A673 (cell line): ENCODE measurements around the gene RNF34. TPM values are rescaled to one million over a fixed set of nuclear protein-coding genes. Genes with fewer than 3 reads are reported as not detected.

Experiments
- BruUV-seq: library from RNA; stranded (reverse); fragments of 400-500 nt; replicated peaks from 2 replicates; lab custom pipeline; 2021; lab: Mats Ljungman, UMichigan
- CTCF ChIA-PET: fragments of 300-600 bp; sonication (Branson Sonifier 250); formaldehyde crosslinking; loops from one replicate; lab custom pipeline; 2022; ENCODE audit warnings: antibody characterized with exemption; lab: Charles Lee
- POLR2A ChIA-PET: fragments of 300-600 bp; sonication (Branson Sonifier 250); formaldehyde crosslinking; loops from one replicate; lab custom pipeline; 2022; ENCODE audit warnings: antibody characterized with exemption; ENCODE audit not compliant: low non-redundant PET; lab: Charles Lee
- DNase-seq: peaks from one replicate; pipeline ENCODE4 v3.0.0-alpha.2; 2015; ENCODE audit warnings: low spot score
- H3K27ac ChIP-seq: fragments of 200-600 bp; sonication (generic); 2 replicates; pipeline ENCODE4 v1.5.1; 2016; ENCODE audit warnings: mixed run types, low read depth, mild to moderate bottlenecking, mixed read lengths, antibody characterized with exemption, low read length; ENCODE audit not compliant: poor library complexity, severe bottlenecking
- H3K27me3 ChIP-seq: fragments of 200-600 bp; sonication (generic); replicated peaks from 2 replicates; pipeline ENCODE4 v1.6.1; 2017; ENCODE audit warnings: mixed run types, low read depth, mild to moderate bottlenecking, mixed read lengths, antibody characterized with exemption, low read length; ENCODE audit not compliant: insufficient read depth, poor library complexity
- H3K36me3 ChIP-seq: fragments of 200-600 bp; sonication (generic); 2 replicates; pipeline ENCODE4 v1.6.1; 2016; ENCODE audit warnings: mixed run types, mild to moderate bottlenecking, mixed read lengths, antibody characterized with exemption, low read length; ENCODE audit not compliant: insufficient read depth, poor library complexity, severe bottlenecking
- H3K4me1 ChIP-seq: fragments of 200-600 bp; sonication (generic); 2 replicates; pipeline ENCODE4 v1.6.1; 2017; ENCODE audit warnings: mixed run types, mild to moderate bottlenecking, mixed read lengths, antibody characterized with exemption, low read length; ENCODE audit not compliant: insufficient read depth, poor library complexity, severe bottlenecking
- H3K4me3 ChIP-seq: fragments of 200-600 bp; sonication (generic); 2 replicates; pipeline ENCODE4 v1.5.1; 2016; ENCODE audit warnings: low read depth, mixed run types, mild to moderate bottlenecking, mixed read lengths, low read length; ENCODE audit not compliant: poor library complexity, severe bottlenecking
- H3K9me3 ChIP-seq: fragments of 200-600 bp; sonication (generic); 2 replicates; pipeline ENCODE4 v1.6.1; 2016; ENCODE audit warnings: mixed run types, low read depth, mild to moderate bottlenecking, mixed read lengths, antibody characterized with exemption, low read length; ENCODE audit not compliant: poor library complexity, severe bottlenecking
- EZH2 ChIP-seq: fragments of 200-600 bp; sonication (generic); IDR thresholded peaks from 2 replicates; pipeline ENCODE4 v1.6.1; 2017; ENCODE audit warnings: borderline replicate concordance, low read depth, mild to moderate bottlenecking, mixed read lengths, antibody characterized with exemption, low read length; ENCODE audit not compliant: poor library complexity, severe bottlenecking
- intact Hi-C: fragments of 100-400 bp; cut with micrococcal nuclease; formaldehyde crosslinking; loops from one replicate; pipeline ENCODE4 v1.10.0; 2022; ENCODE audit not compliant: unreplicated experiment
- total RNA-seq: library from RNA; stranded (reverse); gene quantifications from 2 replicates; pipeline ENCODE4 v1.2.3, GENCODE V29; 2021
- TF ChIP-seq, protein P1 (sequence below): fragments of 300-800, 200-600 bp; sonication (generic); conservative IDR thresholded peaks from 2 replicates; pipeline ENCODE4 v1.5.1; 2017; ENCODE audit warnings: low read depth, mild to moderate bottlenecking, antibody characterized with exemption, low read length, moderate library complexity, mixed read lengths

RNF34 gene
- total RNA-seq, 1 experiment from 2014 or later = 54.6 TPM

DNA sequence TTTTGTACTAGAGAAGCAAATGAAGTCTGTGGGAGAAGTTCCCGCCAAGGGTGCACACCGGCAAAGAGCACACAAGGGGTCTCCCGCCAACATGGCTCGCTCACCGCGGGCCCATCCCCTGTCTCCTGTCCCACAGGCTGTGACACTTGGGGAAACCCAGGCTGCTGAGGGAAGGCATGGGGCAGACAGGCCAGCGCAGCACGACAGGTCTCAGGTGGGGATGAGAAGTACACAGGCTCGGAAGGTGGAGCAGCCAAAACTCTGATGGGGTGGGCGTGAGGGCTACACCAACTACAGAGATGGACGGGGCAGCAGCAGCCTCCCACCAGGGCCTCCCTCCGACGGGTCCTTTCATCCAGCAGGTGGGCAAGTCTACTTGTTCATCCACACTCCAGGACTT, 64.4 kb downstream of the RNF34 start:
- Histone ChIP-seq H3K4me3 (no peak overlapping the region), H3K36me3 (no peaks in the 10 kb centered on the region), H3K27ac (no peak overlapping the region), H3K4me1 (peaks cover 14% of the 10 kb centered on the region), H3K27me3 (no peaks in the 10 kb centered on the region), H3K9me3 (no peaks in the 10 kb centered on the region)
- ChIA-PET POLR2A (no interaction called here), CTCF (no interaction called here)
- intact Hi-C loops = no loop called here
- TF ChIP-seq EZH2 = no peak
- TF ChIP-seq, protein P1, sequence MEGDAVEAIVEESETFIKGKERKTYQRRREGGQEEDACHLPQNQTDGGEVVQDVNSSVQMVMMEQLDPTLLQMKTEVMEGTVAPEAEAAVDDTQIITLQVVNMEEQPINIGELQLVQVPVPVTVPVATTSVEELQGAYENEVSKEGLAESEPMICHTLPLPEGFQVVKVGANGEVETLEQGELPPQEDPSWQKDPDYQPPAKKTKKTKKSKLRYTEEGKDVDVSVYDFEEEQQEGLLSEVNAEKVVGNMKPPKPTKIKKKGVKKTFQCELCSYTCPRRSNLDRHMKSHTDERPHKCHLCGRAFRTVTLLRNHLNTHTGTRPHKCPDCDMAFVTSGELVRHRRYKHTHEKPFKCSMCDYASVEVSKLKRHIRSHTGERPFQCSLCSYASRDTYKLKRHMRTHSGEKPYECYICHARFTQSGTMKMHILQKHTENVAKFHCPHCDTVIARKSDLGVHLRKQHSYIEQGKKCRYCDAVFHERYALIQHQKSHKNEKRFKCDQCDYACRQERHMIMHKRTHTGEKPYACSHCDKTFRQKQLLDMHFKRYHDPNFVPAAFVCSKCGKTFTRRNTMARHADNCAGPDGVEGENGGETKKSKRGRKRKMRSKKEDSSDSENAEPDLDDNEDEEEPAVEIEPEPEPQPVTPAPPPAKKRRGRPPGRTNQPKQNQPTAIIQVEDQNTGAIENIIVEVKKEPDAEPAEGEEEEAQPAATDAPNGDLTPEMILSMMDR = no peak
- no TSS peak for BruUV-seq
- no peak for DNase-seq

DNA sequence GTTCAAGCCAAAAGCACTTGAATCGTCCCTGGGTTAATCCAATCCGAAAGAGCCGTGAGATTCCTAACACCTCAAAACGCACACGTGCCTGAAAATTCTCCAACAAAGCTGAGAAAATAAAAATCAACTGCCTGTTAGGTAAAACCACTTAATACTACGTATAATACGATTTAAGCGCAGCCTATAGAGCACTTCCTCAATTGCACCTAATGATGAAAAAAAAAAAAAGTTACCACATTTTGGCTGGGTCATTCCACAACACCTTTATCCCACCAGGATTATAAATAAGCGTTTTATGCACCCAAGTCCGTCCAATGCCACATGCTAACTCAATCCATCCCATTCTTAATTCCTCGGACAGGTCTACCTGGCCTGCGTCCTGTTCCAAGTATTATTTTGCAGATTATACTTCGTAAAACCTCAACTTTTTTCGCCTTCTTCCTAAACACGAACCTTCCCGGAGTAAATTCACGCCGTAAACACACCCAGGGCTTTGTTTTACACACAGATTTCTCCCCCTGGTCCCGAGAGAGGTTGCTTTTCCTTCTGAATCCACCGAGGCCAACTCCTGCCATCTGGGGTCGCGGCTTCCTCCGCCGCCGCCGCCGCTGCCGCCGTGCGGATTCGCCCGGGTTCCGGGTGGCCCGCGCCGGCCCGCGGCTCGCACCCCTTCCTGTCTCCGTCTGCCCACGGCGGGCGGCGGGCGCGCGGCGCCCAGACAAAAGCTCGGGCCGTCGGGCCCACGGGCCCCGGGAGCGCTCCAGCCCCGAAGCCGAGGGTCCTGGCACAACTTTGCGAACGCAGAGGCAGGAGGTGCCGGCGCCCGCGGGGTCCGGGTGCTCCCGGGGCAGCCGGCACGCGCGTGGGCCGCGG, 66.2 kb downstream of the RNF34 start:
- DNase-seq = peak; percentile 35
- Histone ChIP-seq H3K27ac (peak overlapping the region; percentile 60), H3K27me3 (no peaks in the 10 kb centered on the region), H3K4me3 (peak overlapping the region; percentile 58), H3K9me3 (no peaks in the 10 kb centered on the region), H3K36me3 (no peaks in the 10 kb centered on the region), H3K4me1 (peaks cover 14% of the 10 kb centered on the region)
- no peak for TF ChIP-seq EZH2
- TF ChIP-seq, protein P1 = no peak
- intact Hi-C loops = no loop called here
- BruUV-seq = TSS peak; percentile 74
- ChIA-PET CTCF (no interaction called here), POLR2A (no interaction called here)

DNA sequence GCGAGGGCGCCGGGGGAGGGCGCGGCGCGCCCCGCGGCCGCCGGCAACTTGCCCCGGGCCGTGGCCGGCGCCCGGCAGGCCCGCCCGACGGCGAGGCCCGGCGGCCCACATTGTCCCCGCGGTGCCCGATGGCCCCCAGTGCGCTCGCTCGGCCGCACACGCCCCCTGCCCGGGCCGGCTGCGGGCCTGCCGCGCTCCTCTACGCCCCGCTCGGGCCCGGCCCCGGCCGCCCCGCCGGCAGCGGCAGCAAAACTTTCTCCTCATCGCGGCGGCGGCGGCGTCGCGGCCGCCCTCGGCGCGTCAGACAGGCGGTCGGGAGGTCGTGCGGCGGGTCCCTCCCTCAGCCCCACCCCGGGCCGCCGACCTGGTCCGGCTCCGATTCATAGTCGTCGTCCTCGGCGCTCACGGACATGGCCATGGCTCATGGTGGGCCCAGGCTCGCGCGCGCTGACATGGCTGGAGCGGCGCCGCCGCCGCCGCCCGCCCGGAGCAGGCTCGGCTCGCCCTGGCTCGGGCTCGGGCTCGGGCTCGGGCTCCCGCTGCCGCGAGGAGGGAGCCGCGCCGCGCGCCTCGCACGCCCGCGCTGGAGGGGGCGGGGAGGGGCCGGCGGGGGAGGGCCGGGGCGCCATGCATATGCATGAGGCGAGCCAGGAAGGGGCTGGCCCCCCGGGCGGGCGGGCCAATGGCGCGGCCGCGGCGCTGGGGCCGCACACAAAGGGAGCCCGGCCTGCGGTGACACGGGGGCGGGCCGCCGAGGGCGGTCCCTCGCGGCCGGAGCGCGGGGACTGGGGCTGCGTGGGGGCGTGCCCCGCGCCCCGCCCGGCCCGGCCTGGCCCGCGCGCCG, 67.1 kb downstream of the RNF34 start:
- Histone ChIP-seq H3K9me3 (no peaks in the 10 kb centered on the region), H3K4me3 (peak overlapping the region; percentile 60), H3K4me1 (peaks cover 23% of the 10 kb centered on the region), H3K27me3 (no peaks in the 10 kb centered on the region), H3K27ac (peak overlapping the region; percentile 60), H3K36me3 (no peaks in the 10 kb centered on the region)
- DNase-seq = peak; percentile 92
- ChIA-PET CTCF (no interaction called here), POLR2A (no interaction called here)
- no TSS peak for BruUV-seq
- intact Hi-C loops = no loop called here
- TF ChIP-seq, protein P1 = no peak
- TF ChIP-seq EZH2 = no peak
